ENCODE results near the gene DRAXIN. TPM values are rescaled to one million over a fixed set of nuclear protein-coding genes. Genes with fewer than 3 reads are reported as not detected.
A peak's percentile ranks its signal among the peaks of the same experiment; 100 is the strongest.

DRAXIN gene
- total RNA-seq, 1 donor from 2014 or later, result 0.09 TPM

GRCh38 chr1:11653101-11653860 is 38.2 kb upstream of the DRAXIN start:
- peaks cover 31% of the 10 kb centered on the region for H3K4me1 ChIP-seq
- DNase-seq (no peak), ATAC-seq (no peak)
- no peak overlapping the region for H3K4me3 ChIP-seq
- H3K27ac ChIP-seq, result no peak overlapping the region
- H3K9me3 ChIP-seq, result no peaks in the 10 kb centered on the region
- H3K36me3 ChIP-seq, result peaks cover 12% of the 10 kb centered on the region
- TF ChIP-seq, protein P1, sequence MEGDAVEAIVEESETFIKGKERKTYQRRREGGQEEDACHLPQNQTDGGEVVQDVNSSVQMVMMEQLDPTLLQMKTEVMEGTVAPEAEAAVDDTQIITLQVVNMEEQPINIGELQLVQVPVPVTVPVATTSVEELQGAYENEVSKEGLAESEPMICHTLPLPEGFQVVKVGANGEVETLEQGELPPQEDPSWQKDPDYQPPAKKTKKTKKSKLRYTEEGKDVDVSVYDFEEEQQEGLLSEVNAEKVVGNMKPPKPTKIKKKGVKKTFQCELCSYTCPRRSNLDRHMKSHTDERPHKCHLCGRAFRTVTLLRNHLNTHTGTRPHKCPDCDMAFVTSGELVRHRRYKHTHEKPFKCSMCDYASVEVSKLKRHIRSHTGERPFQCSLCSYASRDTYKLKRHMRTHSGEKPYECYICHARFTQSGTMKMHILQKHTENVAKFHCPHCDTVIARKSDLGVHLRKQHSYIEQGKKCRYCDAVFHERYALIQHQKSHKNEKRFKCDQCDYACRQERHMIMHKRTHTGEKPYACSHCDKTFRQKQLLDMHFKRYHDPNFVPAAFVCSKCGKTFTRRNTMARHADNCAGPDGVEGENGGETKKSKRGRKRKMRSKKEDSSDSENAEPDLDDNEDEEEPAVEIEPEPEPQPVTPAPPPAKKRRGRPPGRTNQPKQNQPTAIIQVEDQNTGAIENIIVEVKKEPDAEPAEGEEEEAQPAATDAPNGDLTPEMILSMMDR (IDR thresholded peaks at IDR 0.05), result no peak
- intact Hi-C loops (cut with DNase I), result loop anchor here (5.0 kb wide), 1 partner anchor 69 kb away; no protein-coding TSS in a partner anchor
- no peaks in the 10 kb centered on the region for H3K27me3 ChIP-seq

DNA sequence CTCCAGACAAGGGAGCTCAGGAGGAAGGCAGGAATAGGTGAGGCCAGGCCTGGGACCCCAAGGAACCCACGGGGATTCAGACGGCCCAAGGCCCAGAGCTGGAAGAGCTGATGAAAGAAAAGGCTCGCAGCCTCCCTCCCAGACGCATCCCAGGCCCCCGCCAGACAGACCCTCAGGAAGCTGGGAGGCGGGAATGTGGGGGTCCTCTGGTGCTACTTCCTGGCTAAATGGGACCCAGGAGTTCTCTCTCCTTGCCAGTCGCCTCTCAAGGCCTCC is 37.7 kb upstream of the DRAXIN start:
- Histone ChIP-seq H3K9me3 (no peaks in the 10 kb centered on the region), H3K4me3 (peak overlapping the region; percentile 57), H3K36me3 (peaks cover 12% of the 10 kb centered on the region), H3K27me3 (no peaks in the 10 kb centered on the region), H3K27ac (peak overlapping the region; percentile 42), H3K4me1 (peaks cover 28% of the 10 kb centered on the region)
- DNase-seq, result no peak
- intact Hi-C loops (cut with DNase I), result loop anchor here (5.0 kb wide), 1 partner anchor 69 kb away; no protein-coding TSS in a partner anchor
- ATAC-seq, result no peak
- TF ChIP-seq, protein P1 (IDR thresholded peaks at IDR 0.05), result no peak

DNA sequence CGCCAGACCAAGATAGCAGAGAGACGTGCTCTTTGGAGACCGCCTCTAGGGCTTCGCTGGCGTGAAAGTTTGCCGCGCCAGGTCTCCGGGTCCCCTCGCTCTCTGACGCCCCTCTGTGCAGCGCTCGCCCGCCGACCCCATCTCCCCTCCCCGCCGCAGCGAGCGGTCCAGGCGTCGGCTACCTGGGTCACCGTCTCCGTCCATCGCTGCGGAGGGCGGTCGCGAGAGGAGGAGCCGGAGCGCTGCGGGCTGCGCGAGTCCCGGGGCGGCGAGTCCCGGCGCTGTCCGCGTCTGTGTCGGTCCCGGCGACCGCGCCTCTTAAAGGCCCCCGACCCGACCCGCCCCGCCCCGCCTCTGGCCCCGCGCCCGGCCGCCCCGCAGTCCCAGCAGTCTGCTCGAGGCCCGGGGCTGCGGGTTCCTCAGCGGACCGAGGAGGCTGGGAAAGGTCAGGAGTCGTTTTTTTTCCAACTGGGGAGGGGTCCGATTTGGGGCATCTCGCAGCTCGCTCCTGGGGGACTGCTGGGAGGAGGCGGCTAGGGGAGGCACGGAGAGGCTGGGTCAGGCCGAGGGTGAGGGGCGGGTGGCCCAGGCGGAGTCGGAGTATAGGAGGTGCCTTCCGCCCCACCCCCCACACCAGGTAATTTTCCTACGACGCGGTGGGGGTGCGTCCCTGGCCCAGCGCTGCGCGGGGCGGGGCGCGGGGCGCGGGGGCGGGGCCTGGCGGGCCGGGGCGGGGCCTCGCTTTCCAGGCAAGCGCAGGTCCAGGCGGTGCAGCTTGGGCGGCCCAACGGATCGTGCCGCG is 37.2 kb upstream of the DRAXIN start, which contains the start of the genes FBXO2 and FBXO44:
Gene FBXO2, minus strand, starts transcription at position 293 of the 802 bp plus-strand sequence. Its CDS starts 89 bp downstream, at position 204.
Gene FBXO44, plus strand, starts transcription at position 741 of the 802 bp plus-strand sequence. CDS start 959 bp downstream, outside the sequence.
- H3K36me3 ChIP-seq, result peaks cover 12% of the 10 kb centered on the region
- H3K4me3 ChIP-seq, result peak within 1 kb of the TSS; percentile 57
- H3K27ac ChIP-seq, result peak within 1 kb of the TSS; percentile 42
- intact Hi-C loops (cut with DNase I), result loop anchor here (5.0 kb wide), 1 partner anchor 68 kb away; no protein-coding TSS in a partner anchor
- ATAC-seq, result peak; percentile 81
- TF ChIP-seq, protein P1 (IDR thresholded peaks at IDR 0.05), result no peak
- peaks cover 25% of the 10 kb centered on the region for H3K4me1 ChIP-seq
- H3K27me3 ChIP-seq, result no peaks in the 10 kb centered on the region
- H3K9me3 ChIP-seq, result no peaks in the 10 kb centered on the region
- DNase-seq, result peak; percentile 86

GRCh38 chr1:11654939-11655808 is 36.3 kb upstream of the DRAXIN start:
- DNase-seq (no peak), ATAC-seq (no peak)
- Histone ChIP-seq H3K4me3 (peak overlapping the region; percentile 57), H3K27ac (no peak overlapping the region), H3K9me3 (no peaks in the 10 kb centered on the region), H3K36me3 (peaks cover 12% of the 10 kb centered on the region), H3K27me3 (no peaks in the 10 kb centered on the region), H3K4me1 (peaks cover 16% of the 10 kb centered on the region)
- TF ChIP-seq, protein P1 (IDR thresholded peaks at IDR 0.05), result no peak
- intact Hi-C loops (cut with DNase I), result loop anchor here (5.0 kb wide), 1 partner anchor 67 kb away; no protein-coding TSS in a partner anchor

- Histone ChIP-seq H3K9me3 (no peaks in the 10 kb centered on the region), H3K27me3 (no peaks in the 10 kb centered on the region), H3K4me1 (peaks cover 10% of the 10 kb centered on the region), H3K4me3 (no peak overlapping the region), H3K27ac (no peak overlapping the region), H3K36me3 (peaks cover 12% of the 10 kb centered on the region)
- intact Hi-C loops (cut with DNase I), result no loop called here
- no peak for DNase-seq
- no peak for ATAC-seq
- TF ChIP-seq, protein P1 (IDR thresholded peaks at IDR 0.05), result no peak
Observed at GRCh38 chr1:11657654-11658053, 33.9 kb upstream of the DRAXIN start.
